Left ventricle myocardium superior (tissue), 1 donor: ENCODE results near the gene CCDC71. TPM values are rescaled to one million over a fixed set of nuclear protein-coding genes. Genes with fewer than 3 reads are reported as not detected.

ENCODE experiments used
- total RNA-seq: library from RNA; stranded (reverse); fragmentation: NEBNext Ultra II Directional; extraction: Animal tissue kit (Norgen Biotek cat#: 25700); gene quantifications from one replicate; pipeline ENCODE4 v1.2.1, GENCODE V29; 2021
- donor health status: DM: no; HTN: yes; CAD: no; lungs with severe emphysema.

The CCDC71 gene
- total RNA-seq, 1 donor from 2014 or later = 10.2 TPM

Other genes with a start within 250 kb of the CCDC71 start
- 141 TPM for gene ARIH2, start 247.5 kb downstream of the CCDC71 start, total RNA-seq
- gene P4HTM, start 176.1 kb downstream of the CCDC71 start, total RNA-seq = 27.6 TPM
- gene WDR6, start 158.9 kb downstream of the CCDC71 start, total RNA-seq = 86.9 TPM
- 10.7 TPM for gene DALRD3, start 147.8 kb downstream of the CCDC71 start, total RNA-seq
- 168 TPM for gene NDUFAF3, start 144.2 kb downstream of the CCDC71 start, total RNA-seq
- gene IMPDH2, start 136.9 kb downstream of the CCDC71 start, total RNA-seq = 59.6 TPM
- gene QRICH1, start 72.3 kb downstream of the CCDC71 start, total RNA-seq = 61.9 TPM
- 227 TPM for gene QARS1, start 61.6 kb downstream of the CCDC71 start, total RNA-seq
- 64.6 TPM for gene USP19, start 45.5 kb downstream of the CCDC71 start, total RNA-seq
- gene LAMB2, start 33.3 kb downstream of the CCDC71 start, total RNA-seq = 798 TPM
- 95.1 TPM for gene KLHDC8B, start 5.3 kb upstream of the CCDC71 start, total RNA-seq
- 3.0 TPM for gene C3orf62, start 110.9 kb upstream of the CCDC71 start, total RNA-seq
- gene USP4, start 173.7 kb upstream of the CCDC71 start, total RNA-seq = 37.3 TPM
- gene GPX1, start 192.0 kb upstream of the CCDC71 start, total RNA-seq = 113 TPM
- 266 TPM for gene RHOA, start 245.6 kb upstream of the CCDC71 start, total RNA-seq
- gene TCTA, start 246.1 kb upstream of the CCDC71 start, total RNA-seq = 14.9 TPM